GM13977 (cell line): ENCODE measurements around the gene SYN1.

ENCODE experiments used
- DNase-seq: peaks from one replicate; pipeline ENCODE4 v3.0.0; 2012; ENCODE audit warnings: low spot score
- in situ Hi-C: fragments of 300-500 bp; cut with MboI; formaldehyde crosslinking; loops from one replicate; pipeline ENCODE4 v1.12.0; 2022; ENCODE audit warnings: low sequenced_read_pairs, low pct_unique_long_range_greater_than_20kb, mixed read lengths, inconsistent platforms; ENCODE audit not compliant: unreplicated experiment
- TF ChIP-seq, protein P1 (sequence below): IDR thresholded peaks from 2 replicates; pipeline ENCODE4 v1.5.1; 2012; ENCODE audit warnings: mild to moderate bottlenecking, control low read depth; ENCODE audit not compliant: insufficient read depth; ENCODE audit errors: extremely low read depth, missing control alignments

SYN1 gene

DNA sequence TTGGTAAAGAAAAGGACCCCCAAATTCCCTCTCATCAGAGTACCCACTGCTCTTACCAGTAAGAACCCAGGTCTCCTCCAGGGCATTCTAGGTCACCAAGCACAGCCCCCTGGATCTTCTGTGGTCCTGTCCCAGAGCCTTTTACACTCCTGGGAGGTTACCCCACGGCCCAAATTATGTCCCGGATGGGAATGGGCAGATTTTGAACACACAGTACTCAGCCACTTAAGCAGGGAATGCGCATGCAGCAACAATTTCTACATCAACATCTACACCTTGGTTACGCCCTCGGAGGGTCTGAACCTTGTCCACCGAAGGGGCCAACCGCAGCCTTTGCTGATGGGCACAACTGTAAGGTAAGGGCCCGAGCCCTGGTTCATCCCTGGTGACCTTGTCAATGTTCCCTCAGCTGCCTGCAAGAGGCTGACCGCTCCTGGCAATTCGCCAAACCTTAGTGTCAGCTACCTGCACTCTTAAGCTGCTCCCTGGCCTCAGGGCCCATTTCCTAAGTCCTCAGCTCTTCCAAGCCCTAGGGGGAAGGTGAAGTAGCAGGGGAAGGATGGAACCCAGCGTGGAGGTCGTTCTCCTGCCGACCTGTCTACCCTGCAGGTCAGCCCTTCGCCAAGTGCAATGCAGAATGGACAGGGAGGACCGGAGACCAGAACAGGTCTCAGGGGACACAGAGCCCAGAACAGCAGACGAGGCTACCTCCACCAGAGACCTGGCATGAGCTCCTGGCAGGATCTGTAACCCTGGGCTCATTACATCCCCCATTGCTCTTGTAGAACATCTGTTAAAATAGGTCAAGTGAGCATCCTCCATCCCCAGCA is 31.5 kb downstream of the SYN1 start:
- in situ Hi-C loops = no loop called here
- no peak for DNase-seq
- TF ChIP-seq, protein P1, sequence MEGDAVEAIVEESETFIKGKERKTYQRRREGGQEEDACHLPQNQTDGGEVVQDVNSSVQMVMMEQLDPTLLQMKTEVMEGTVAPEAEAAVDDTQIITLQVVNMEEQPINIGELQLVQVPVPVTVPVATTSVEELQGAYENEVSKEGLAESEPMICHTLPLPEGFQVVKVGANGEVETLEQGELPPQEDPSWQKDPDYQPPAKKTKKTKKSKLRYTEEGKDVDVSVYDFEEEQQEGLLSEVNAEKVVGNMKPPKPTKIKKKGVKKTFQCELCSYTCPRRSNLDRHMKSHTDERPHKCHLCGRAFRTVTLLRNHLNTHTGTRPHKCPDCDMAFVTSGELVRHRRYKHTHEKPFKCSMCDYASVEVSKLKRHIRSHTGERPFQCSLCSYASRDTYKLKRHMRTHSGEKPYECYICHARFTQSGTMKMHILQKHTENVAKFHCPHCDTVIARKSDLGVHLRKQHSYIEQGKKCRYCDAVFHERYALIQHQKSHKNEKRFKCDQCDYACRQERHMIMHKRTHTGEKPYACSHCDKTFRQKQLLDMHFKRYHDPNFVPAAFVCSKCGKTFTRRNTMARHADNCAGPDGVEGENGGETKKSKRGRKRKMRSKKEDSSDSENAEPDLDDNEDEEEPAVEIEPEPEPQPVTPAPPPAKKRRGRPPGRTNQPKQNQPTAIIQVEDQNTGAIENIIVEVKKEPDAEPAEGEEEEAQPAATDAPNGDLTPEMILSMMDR = no peak

DNA sequence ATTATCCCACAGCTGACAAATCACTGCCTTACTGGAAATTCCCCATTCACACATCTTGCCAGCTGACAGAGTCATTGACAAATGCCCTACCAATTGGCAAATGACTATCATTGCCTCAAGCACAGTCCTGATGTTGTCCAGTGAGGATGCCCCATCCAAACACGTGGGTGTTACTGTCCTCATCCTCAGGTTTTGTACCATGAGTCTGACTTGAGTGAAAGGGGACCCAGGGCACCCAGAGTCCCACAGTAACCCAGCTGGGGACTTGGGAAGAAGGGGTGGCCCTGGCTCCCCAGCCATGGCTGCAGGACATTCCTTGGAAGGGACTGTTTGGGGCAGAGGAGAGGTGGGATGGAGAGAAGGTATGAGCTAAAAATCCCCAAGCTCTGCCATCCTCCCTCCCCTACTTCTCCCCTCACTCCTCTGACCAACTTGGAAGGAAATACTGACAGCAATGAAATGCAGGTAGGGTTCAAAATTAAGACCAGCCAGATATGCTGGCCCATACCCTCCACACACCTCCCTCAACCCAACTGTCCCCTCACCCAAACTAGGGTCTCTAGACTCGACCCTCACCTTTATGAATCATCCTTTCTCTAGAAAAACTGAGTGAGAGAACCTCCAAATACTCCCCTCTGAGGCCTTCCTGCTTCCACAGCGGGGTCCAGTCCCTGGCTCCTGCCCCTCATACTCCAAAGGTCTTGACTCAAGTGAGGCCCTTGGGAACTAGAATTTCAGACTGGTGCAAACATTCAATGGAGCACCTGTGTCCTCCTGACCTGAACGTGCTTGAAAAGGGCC is 32.4 kb downstream of the SYN1 start:
- DNase-seq = no peak
- in situ Hi-C loops = no loop called here
- TF ChIP-seq, protein P1 = no peak

DNA sequence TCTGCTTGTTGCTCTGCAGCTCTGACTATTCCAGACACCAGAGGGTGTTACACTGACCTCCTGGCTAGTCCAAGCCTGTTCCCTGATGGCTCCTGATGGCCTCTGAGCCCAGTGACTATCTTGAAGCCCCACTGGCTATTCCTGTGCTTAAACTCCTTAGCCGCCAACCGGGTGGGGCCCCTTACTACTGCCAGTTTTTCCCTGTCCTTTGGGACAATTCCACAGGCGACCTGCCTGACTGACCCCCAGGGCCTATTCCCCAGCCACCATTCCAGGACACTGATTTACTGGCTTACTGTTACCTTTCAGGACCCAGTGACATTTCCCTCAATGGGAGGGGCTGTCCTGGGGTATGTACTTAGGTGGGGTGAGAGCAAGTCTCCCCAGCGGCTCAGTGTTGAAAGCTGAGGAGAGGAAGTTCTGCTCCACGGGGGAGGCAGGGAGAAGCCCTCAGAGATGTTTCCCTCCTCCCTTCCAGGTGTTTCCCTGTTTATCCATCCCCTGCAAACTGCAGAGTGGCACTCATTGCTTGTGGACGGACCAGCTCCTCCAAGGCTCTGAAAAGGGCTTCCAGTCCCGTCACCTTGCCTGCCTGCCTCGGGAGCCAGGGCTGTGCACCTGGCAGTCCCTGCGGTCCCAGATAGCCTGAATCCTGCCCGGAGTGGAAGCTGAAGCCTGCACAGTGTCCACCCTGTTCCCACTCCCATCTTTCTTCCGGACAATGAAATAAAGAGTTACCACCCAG is 33.4 kb downstream of the SYN1 start:
- DNase-seq = no peak
- TF ChIP-seq, protein P1 = no peak
- in situ Hi-C loops = no loop called here

DNA sequence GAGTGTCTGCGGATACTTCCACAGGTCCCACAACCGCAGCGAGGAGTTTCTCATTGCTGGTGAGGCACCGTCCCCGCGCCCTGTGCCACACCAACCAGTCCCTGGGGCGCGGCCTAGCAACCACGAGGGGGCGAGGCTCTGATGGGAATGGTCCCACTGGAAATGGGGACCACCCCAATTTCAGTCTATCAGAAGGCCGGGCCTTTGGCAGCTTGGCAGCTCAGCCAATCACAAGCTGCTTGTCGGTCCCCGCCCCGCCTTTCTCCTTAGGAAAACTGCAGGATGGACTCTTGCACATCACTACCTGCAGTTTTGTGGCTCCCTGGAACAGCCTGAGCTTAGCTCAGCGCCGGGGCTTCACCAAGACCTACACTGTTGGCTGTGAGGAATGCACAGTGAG is 34.4 kb downstream of the SYN1 start:
- TF ChIP-seq, protein P1 = no peak
- in situ Hi-C loops = no loop called here
- no peak for DNase-seq

DNA sequence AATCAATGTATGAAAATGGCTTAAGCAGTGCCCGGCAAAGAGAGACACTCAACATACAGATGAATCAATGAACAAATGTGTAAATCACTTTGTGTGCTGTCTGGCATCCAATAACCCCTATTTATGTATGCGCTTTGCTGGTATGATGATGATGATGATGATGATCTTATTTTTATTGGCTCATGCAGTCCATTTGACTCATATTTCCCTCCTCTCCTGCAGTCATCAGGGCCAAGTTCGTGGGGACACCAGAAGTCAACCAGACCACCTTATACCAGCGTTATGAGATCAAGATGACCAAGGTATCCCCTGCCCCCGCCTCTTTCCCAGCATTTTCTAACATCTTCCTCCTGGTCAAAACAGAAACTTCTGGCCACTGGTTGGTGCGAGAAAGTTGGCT is 34.9 kb downstream of the SYN1 start:
- no peak for DNase-seq
- TF ChIP-seq, protein P1 = no peak
- in situ Hi-C loops = no loop called here

DNA sequence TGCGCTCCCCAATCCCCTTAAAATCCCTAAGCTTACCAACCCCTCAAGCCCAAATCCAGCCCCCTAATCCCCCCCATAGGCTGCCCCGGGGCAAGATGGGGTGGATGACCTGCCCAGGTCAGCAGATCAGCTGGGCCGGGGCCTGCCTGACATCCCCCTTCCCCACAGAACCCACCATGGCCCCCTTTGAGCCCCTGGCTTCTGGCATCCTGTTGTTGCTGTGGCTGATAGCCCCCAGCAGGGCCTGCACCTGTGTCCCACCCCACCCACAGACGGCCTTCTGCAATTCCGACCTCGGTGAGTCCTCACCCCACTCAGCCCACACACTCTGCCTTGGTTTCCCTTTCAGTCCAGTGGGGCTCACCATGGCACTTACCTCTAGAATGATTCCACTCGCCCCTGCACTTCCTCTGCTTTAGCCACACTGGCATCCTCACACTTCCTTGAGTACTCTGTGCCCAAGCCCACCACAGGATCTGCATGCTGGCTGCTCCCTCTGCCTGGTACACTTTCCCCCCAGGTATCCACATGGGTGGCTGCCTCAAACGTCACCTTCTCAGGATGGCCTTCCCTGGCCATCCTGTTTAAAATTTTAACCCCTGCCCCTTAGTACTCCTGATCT is 36.3 kb downstream of the SYN1 start:
- in situ Hi-C loops = no loop called here
- DNase-seq = no peak
- TF ChIP-seq, protein P1 = no peak
